HL-60 (cell line): ENCODE data around the gene MAP6.

Source experiments
- CTCF ChIP-seq: IDR thresholded peaks from one replicate; pipeline ENCODE4 v1.5.1; 2011; ENCODE audit warnings: low read length, control low read depth, inconsistent platforms; ENCODE audit not compliant: insufficient read depth
- GABPA ChIP-seq: IDR thresholded peaks from 2 replicates; pipeline ENCODE4 v1.6.1; 2012; ENCODE audit warnings: low read depth
- POLR2AphosphoS5 ChIP-seq: IDR thresholded peaks from 2 replicates; pipeline ENCODE4 v1.6.1; 2012; ENCODE audit warnings: low read depth
- REST ChIP-seq: IDR thresholded peaks from 2 replicates; pipeline ENCODE4 v1.6.1; 2012; ENCODE audit warnings: low read depth; ENCODE audit not compliant: insufficient replicate concordance

GRCh38 chr11:75679566-75679965 lies 10.7 kb upstream of the MAP6 start:
- TF ChIP-seq CTCF (no peak), POLR2AphosphoS5 (no peak), GABPA (no peak), REST (no peak)
